Endodermal cell (in vitro differentiated cells): ENCODE results near the gene VAPB. TPM values are rescaled to one million over a fixed set of nuclear protein-coding genes. Genes with fewer than 3 reads are reported as not detected.

ENCODE experiments used
- DNase-seq: peaks from one replicate; pipeline ENCODE4 v3.0.0-alpha.2; 2017
- H3K27ac ChIP-seq: 2 replicates; pipeline ENCODE4 v1.5.1; 2013; ENCODE audit warnings: mild to moderate bottlenecking, low read depth, low read length, moderate library complexity
- H3K27me3 ChIP-seq: 2 replicates; pipeline ENCODE4 v1.6.1; 2013; ENCODE audit warnings: mild to moderate bottlenecking, low read length, moderate library complexity; ENCODE audit not compliant: insufficient read depth, control insufficient read depth, poor library complexity, severe bottlenecking
- H3K36me3 ChIP-seq: 2 replicates; pipeline ENCODE4 v1.7.0; 2013; ENCODE audit warnings: mild to moderate bottlenecking, low read length, moderate library complexity; ENCODE audit not compliant: control insufficient read depth, insufficient read depth
- H3K4me1 ChIP-seq: one replicate; pipeline ENCODE4 v1.7.0; 2013; ENCODE audit warnings: low read length; ENCODE audit not compliant: control insufficient read depth, insufficient read depth
- H3K4me3 ChIP-seq: 2 replicates; pipeline ENCODE4 v1.5.1; 2013; ENCODE audit warnings: mild to moderate bottlenecking, low read length, moderate library complexity
- H3K9ac ChIP-seq: 2 replicates; pipeline ENCODE4 v1.6.1; 2013; ENCODE audit warnings: mild to moderate bottlenecking, low read length, moderate library complexity; ENCODE audit not compliant: poor library complexity, severe bottlenecking; ENCODE audit errors: extremely low read depth
- H3K9me3 ChIP-seq: 2 replicates; pipeline ENCODE4 v1.6.1; 2013; ENCODE audit warnings: mild to moderate bottlenecking, low read length, moderate library complexity; ENCODE audit not compliant: control insufficient read depth
- H3K27ac Mint-ChIP-seq: 2 replicates; pipeline ENCODE4 v1.8.0; 2020; ENCODE audit warnings: mixed read lengths
- H3K27me3 Mint-ChIP-seq: 2 replicates; pipeline ENCODE4 v1.8.0; 2021; ENCODE audit warnings: mild to moderate bottlenecking, mixed read lengths; ENCODE audit not compliant: insufficient read depth
- H3K36me3 Mint-ChIP-seq: 2 replicates; pipeline ENCODE4 v1.8.0; 2020; ENCODE audit warnings: low read depth, mixed read lengths
- H3K4me1 Mint-ChIP-seq: 2 replicates; pipeline ENCODE4 v1.8.0; 2020; ENCODE audit warnings: mixed read lengths
- H3K4me3 Mint-ChIP-seq: 2 replicates; pipeline ENCODE4 v1.8.0; 2020; ENCODE audit warnings: mild to moderate bottlenecking, moderate library complexity, mixed read lengths
- H3K9me3 Mint-ChIP-seq: 2 replicates; pipeline ENCODE4 v1.8.0; 2020; ENCODE audit warnings: mild to moderate bottlenecking, mixed read lengths
- CTCF ChIP-seq: fragments of 200-600 bp; sonication (generic); conservative IDR thresholded peaks from 2 replicates; pipeline ENCODE4 v1.5.0; 2021; ENCODE audit warnings: antibody characterized with exemption, mild to moderate bottlenecking
- WGBS, 2 experiments: methylation state at CpG; one replicate each; pipeline versions ENCODE4 v1.1.5 to v1.1.7; 2013; ENCODE audit warnings: missing lambda C conversion rate in 2 of 2, mixed read lengths in 1 of 2; ENCODE audit not compliant: insufficient coverage in 1 of 2, insufficient read length in 1 of 2; 5-methylcytosine and 5-hydroxymethylcytosine counted together
- total RNA-seq, 2 donors: library from RNA; stranded (reverse); fragmentation: NEBNext Ultra II Directional in 1 of 2; extraction: Animal tissue kit (Norgen Biotek cat#: 25700) in 1 of 2; gene quantifications; 2 replicates in 1 of 2; 3 replicates in 1 of 2; pipeline ENCODE4 v1.2.1, GENCODE V29; 2021

The VAPB gene
- total RNA-seq, 2 donors from 2014 or later, result 47.3 to 47.5 TPM

GRCh38 chr20:58494923-58495622, 106.0 kb downstream of the VAPB start:
- H3K4me3 ChIP-seq, result no peak overlapping the region
- H3K9ac ChIP-seq, result no peak overlapping the region
- Mint-ChIP-seq H3K27me3 (no peaks in the 10 kb centered on the region), H3K4me3 (no peak overlapping the region), H3K27ac (no peak overlapping the region), H3K4me1 (peaks cover 5% of the 10 kb centered on the region), H3K9me3 (peaks cover 12% of the 10 kb centered on the region), H3K36me3 (peaks cover 12% of the 10 kb centered on the region)
- H3K27ac ChIP-seq, result no peak overlapping the region
- WGBS, 2 experiments, result 92 to 97% methylated on average over 9 to 13 of the region's 13 CpGs
- H3K27me3 ChIP-seq, result no peaks in the 10 kb centered on the region
- no peak for TF ChIP-seq CTCF
- H3K9me3 ChIP-seq, result no peaks in the 10 kb centered on the region
- peak; percentile 28 for DNase-seq
- H3K4me1 ChIP-seq, result no peaks in the 10 kb centered on the region
- H3K36me3 ChIP-seq, result no peaks in the 10 kb centered on the region

- no peak overlapping the region for H3K27ac Mint-ChIP-seq
- no peak overlapping the region for H3K4me3 Mint-ChIP-seq
- WGBS, 2 experiments, result 92 to 94% methylated on average over 6 to 15 of the region's 15 CpGs
- H3K9me3 ChIP-seq, result no peaks in the 10 kb centered on the region
- H3K9ac ChIP-seq, result no peak overlapping the region
- no peak overlapping the region for H3K27ac ChIP-seq
- H3K27me3 ChIP-seq, result no peaks in the 10 kb centered on the region
- peaks cover 5% of the 10 kb centered on the region for H3K4me1 Mint-ChIP-seq
- no peaks in the 10 kb centered on the region for H3K4me1 ChIP-seq
- no peak for TF ChIP-seq CTCF
- H3K36me3 ChIP-seq, result no peaks in the 10 kb centered on the region
- no peak overlapping the region for H3K4me3 ChIP-seq
- DNase-seq, result no peak
- peaks cover 12% of the 10 kb centered on the region for H3K9me3 Mint-ChIP-seq
- peaks cover 7% of the 10 kb centered on the region for H3K36me3 Mint-ChIP-seq
- peaks cover 2% of the 10 kb centered on the region for H3K27me3 Mint-ChIP-seq
Observed at GRCh38 chr20:58495623-58496428, 106.8 kb downstream of the VAPB start.

- Mint-ChIP-seq H3K9me3 (peaks cover 14% of the 10 kb centered on the region), H3K36me3 (peaks cover 6% of the 10 kb centered on the region), H3K27me3 (peaks cover 2% of the 10 kb centered on the region), H3K4me1 (peaks cover 5% of the 10 kb centered on the region), H3K27ac (no peak overlapping the region), H3K4me3 (no peak overlapping the region)
- no peaks in the 10 kb centered on the region for H3K4me1 ChIP-seq
- peaks cover 5% of the 10 kb centered on the region for H3K9me3 ChIP-seq
- 89 to 93% methylated on average over 3 to 6 of the region's 6 CpGs for WGBS, 2 experiments
- no peaks in the 10 kb centered on the region for H3K27me3 ChIP-seq
- no peak for TF ChIP-seq CTCF
- no peak overlapping the region for H3K27ac ChIP-seq
- no peaks in the 10 kb centered on the region for H3K36me3 ChIP-seq
- peak; percentile 27 for DNase-seq
- H3K4me3 ChIP-seq, result no peak overlapping the region
- H3K9ac ChIP-seq, result no peak overlapping the region
Observed at GRCh38 chr20:58496429-58496769, 107.4 kb downstream of the VAPB start.
